Liver (tissue), 9 donors: ENCODE measurements around the gene TSHZ2. TPM values are rescaled to one million over a fixed set of nuclear protein-coding genes. Genes with fewer than 3 reads are reported as not detected.

Source experiments
- DNase-seq: peaks from one replicate; pipeline ENCODE4 v3.0.0-alpha.2; 2017; ENCODE audit warnings: low spot score
- H3K27ac ChIP-seq, 2 donors: one replicate each; pipeline ENCODE4 v1.7.0; 2013; ENCODE audit warnings: inconsistent platforms in 2 of 2, low read length in 2 of 2, control low read depth in 1 of 2, low read depth in 1 of 2, mild to moderate bottlenecking in 1 of 2
- H3K27me3 ChIP-seq, 4 donors: one replicate each; pipeline versions ENCODE4 v1.6.1 to v1.7.0; 2013; ENCODE audit warnings: low read length in 3 of 4, inconsistent platforms in 1 of 4, mild to moderate bottlenecking in 1 of 4, moderate library complexity in 1 of 4; ENCODE audit not compliant: control insufficient read depth in 4 of 4, insufficient read depth in 4 of 4
- H3K36me3 ChIP-seq, 4 donors: one replicate each; pipeline versions ENCODE4 v1.6.1 to v1.7.0; 2013; ENCODE audit warnings: low read length in 3 of 4, mild to moderate bottlenecking in 3 of 4, low read depth in 1 of 4, moderate library complexity in 1 of 4; ENCODE audit not compliant: control insufficient read depth in 4 of 4, insufficient read depth in 3 of 4
- H3K4me1 ChIP-seq, 4 donors: one replicate each; pipeline versions ENCODE4 v1.6.1 to v1.7.0; 2013; ENCODE audit warnings: low read length in 3 of 4, mild to moderate bottlenecking in 3 of 4, moderate library complexity in 1 of 4; ENCODE audit not compliant: control insufficient read depth in 4 of 4, insufficient read depth in 4 of 4
- H3K4me3 ChIP-seq, 3 donors: one replicate each; pipeline versions ENCODE4 v1.6.1 to v1.7.0; 2013; ENCODE audit warnings: low read length in 3 of 3, control low read depth in 1 of 3, low read depth in 1 of 3, mild to moderate bottlenecking in 1 of 3
- H3K9ac ChIP-seq, 2 donors: one replicate each; pipeline ENCODE4 v1.7.0; 2013; ENCODE audit warnings: low read length in 2 of 2, mild to moderate bottlenecking in 2 of 2, moderate library complexity in 2 of 2, control low read depth in 1 of 2, low read depth in 1 of 2
- H3K9me3 ChIP-seq, 4 donors: one replicate each; pipeline versions ENCODE4 v1.6.1 to v1.7.0; 2013; ENCODE audit warnings: low read length in 3 of 4; ENCODE audit not compliant: control insufficient read depth in 4 of 4
- EGR1 ChIP-seq, 2 donors: IDR thresholded peaks; 2 replicates each; pipeline ENCODE4 v1.6.1; 2016 to 2018; ENCODE audit warnings: antibody characterized with exemption in 2 of 2, low read depth in 2 of 2
- FOXA1 ChIP-seq: IDR thresholded peaks from 2 replicates; pipeline ENCODE4 v1.6.1; 2016; ENCODE audit warnings: antibody characterized with exemption
- FOXA2 ChIP-seq: IDR thresholded peaks from 2 replicates; pipeline ENCODE4 v1.6.1; 2016; ENCODE audit warnings: antibody characterized with exemption
- GABPA ChIP-seq, 2 donors: IDR thresholded peaks in 1 of 2; conservative IDR thresholded peaks in 1 of 2; 2 replicates each; pipeline ENCODE4 v1.6.1; 2016; ENCODE audit warnings: antibody characterized with exemption in 2 of 2, mild to moderate bottlenecking in 1 of 2, moderate library complexity in 1 of 2
- HNF4A ChIP-seq, 2 donors: conservative IDR thresholded peaks; 2 replicates each; pipeline ENCODE4 v1.6.1; 2016; ENCODE audit warnings: antibody characterized with exemption in 2 of 2, mild to moderate bottlenecking in 2 of 2
- HNF4G ChIP-seq: IDR thresholded peaks from 2 replicates; pipeline ENCODE4 v1.6.1; 2016; ENCODE audit warnings: antibody characterized with exemption
- MAX ChIP-seq: IDR thresholded peaks from 2 replicates; pipeline ENCODE4 v1.6.1; 2016; ENCODE audit warnings: antibody characterized with exemption
- RAD21 ChIP-seq, 2 donors: IDR thresholded peaks; 2 replicates each; pipeline ENCODE4 v1.6.1; 2016; ENCODE audit warnings: antibody characterized with exemption in 2 of 2, mild to moderate bottlenecking in 2 of 2
- RXRA ChIP-seq, 2 donors: IDR thresholded peaks; 2 replicates each; pipeline ENCODE4 v1.6.1; 2017 to 2018; ENCODE audit warnings: antibody characterized with exemption in 2 of 2, mild to moderate bottlenecking in 1 of 2
- SP1 ChIP-seq: IDR thresholded peaks from 2 replicates; pipeline ENCODE4 v1.6.1; 2018; ENCODE audit warnings: antibody characterized with exemption, mild to moderate bottlenecking
- TAF1 ChIP-seq: conservative IDR thresholded peaks from 2 replicates; pipeline ENCODE4 v1.6.1; 2016; ENCODE audit warnings: antibody characterized with exemption, mild to moderate bottlenecking
- YY1 ChIP-seq: IDR thresholded peaks from 2 replicates; pipeline ENCODE4 v1.6.1; 2016; ENCODE audit warnings: antibody characterized with exemption, mild to moderate bottlenecking
- ZBTB33 ChIP-seq: IDR thresholded peaks from 2 replicates; pipeline ENCODE4 v1.6.1; 2016; ENCODE audit warnings: antibody characterized with exemption
- WGBS: extraction: QIAGEN DNeasy Blood & Tissue Kit; methylation state at CpG from one replicate; pipeline ENCODE4 v1.1.7; 2013; 5-methylcytosine and 5-hydroxymethylcytosine counted together
- polyA plus RNA-seq, 2 donors: library from polyadenylated mRNA; stranded (reverse) in 1 of 2; unstranded in 1 of 2; fragments of 200-250 nt in 1 of 2; fragments of >200 nt in 1 of 2; fragmentation: Nextera tagmentation in 1 of 2; extraction: Ambion mirVana in 1 of 2; gene quantifications; one replicate each; pipeline versions ENCODE4 v1.2.1 to v1.2.3, GENCODE V29; 2013 to 2015
- total RNA-seq, 2 donors: library from RNA; depleted of rRNA; stranded (reverse); fragments of >200 nt; gene quantifications; one replicate each; pipeline ENCODE4 v1.2.3, GENCODE V29; 2014
- TF ChIP-seq, protein P1 (sequence below): fragments of 150-350 bp; IDR thresholded peaks from 2 replicates; pipeline ENCODE4 v1.5.1; 2017; ENCODE audit warnings: improper control_type of control experiment, low read depth, low read length; ENCODE audit not compliant: missing input control
- donor health status: healthy.
- donor health status: healthy.
- donor health status: healthy.
- donor health status: healthy.
- donor health status: healthy.

The TSHZ2 gene
- total and polyA plus RNA-seq, 4 donors = 2.9 to 11.3 (median 7.8) TPM

- no peaks in the 10 kb centered on the region for H3K27me3 ChIP-seq
- no peak overlapping the region for H3K27ac ChIP-seq
- no peaks in the 10 kb centered on the region for H3K4me1 ChIP-seq
- no peak overlapping the region for H3K4me3 ChIP-seq
- TF ChIP-seq, protein P1, sequence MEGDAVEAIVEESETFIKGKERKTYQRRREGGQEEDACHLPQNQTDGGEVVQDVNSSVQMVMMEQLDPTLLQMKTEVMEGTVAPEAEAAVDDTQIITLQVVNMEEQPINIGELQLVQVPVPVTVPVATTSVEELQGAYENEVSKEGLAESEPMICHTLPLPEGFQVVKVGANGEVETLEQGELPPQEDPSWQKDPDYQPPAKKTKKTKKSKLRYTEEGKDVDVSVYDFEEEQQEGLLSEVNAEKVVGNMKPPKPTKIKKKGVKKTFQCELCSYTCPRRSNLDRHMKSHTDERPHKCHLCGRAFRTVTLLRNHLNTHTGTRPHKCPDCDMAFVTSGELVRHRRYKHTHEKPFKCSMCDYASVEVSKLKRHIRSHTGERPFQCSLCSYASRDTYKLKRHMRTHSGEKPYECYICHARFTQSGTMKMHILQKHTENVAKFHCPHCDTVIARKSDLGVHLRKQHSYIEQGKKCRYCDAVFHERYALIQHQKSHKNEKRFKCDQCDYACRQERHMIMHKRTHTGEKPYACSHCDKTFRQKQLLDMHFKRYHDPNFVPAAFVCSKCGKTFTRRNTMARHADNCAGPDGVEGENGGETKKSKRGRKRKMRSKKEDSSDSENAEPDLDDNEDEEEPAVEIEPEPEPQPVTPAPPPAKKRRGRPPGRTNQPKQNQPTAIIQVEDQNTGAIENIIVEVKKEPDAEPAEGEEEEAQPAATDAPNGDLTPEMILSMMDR = no peak
- no peak for TF ChIP-seq ZBTB33
- TF ChIP-seq YY1 = no peak
- TF ChIP-seq RAD21 (IDR thresholded peaks at IDR 0.05) = no peak
- no peak for TF ChIP-seq FOXA2
- no peak for TF ChIP-seq HNF4A (conservative IDR thresholded peaks at IDR 0.05)
- TF ChIP-seq FOXA1 = no peak
- TF ChIP-seq GABPA (IDR thresholded peaks at IDR 0.05 in 1 of 2, conservative IDR thresholded peaks at IDR 0.05 in 1 of 2) = no peak
- no peak for TF ChIP-seq RXRA (IDR thresholded peaks at IDR 0.05)
- DNase-seq = no peak
- WGBS = 85% methylated on average over 16 of the region's 16 CpGs
- no peaks in the 10 kb centered on the region for H3K36me3 ChIP-seq
- H3K9me3 ChIP-seq = no peaks in the 10 kb centered on the region
- no peak overlapping the region for H3K9ac ChIP-seq
These were observed 223.9 kb downstream of the TSHZ2 start for GRCh38 chr20:53195876-53196610.

DNA sequence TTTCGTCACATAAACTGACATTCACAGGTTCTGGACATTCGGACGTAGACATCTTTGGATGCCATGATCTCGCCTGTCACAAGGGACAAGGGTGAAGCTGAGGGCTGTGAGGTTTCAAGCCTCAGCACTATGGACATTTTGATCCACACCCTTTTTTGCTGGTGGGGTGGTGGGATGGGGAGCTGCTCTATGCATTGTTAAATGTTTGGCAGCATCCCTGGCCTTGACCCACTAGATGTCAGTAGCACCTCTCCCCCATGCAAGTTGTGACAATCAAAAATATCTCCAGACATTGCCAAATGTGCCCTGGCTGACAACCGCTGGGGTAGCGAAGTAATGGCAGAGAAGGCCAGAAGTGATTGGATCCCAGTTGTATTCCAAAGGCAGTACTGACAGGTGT lies 229.4 kb downstream of the TSHZ2 start:
- Histone ChIP-seq H3K27me3 (no peaks in the 10 kb centered on the region), H3K9me3 (no peaks in the 10 kb centered on the region), H3K9ac (no peak overlapping the region), H3K4me1 (no peaks in the 10 kb centered on the region), H3K27ac (no peak overlapping the region), H3K4me3 (no peak overlapping the region), H3K36me3 (no peaks in the 10 kb centered on the region)
- DNase-seq = no peak
- TF ChIP-seq TAF1 (no peak), EGR1 (IDR thresholded peaks at IDR 0.05; ENCODE audit: low read depth in 2 of 2) (no peak), YY1 (no peak), ZBTB33 (no peak), SP1 (no peak), MAX (no peak), HNF4A (conservative IDR thresholded peaks at IDR 0.05) (no peak), HNF4G (no peak), FOXA1 (no peak)
- TF ChIP-seq, protein P1 = no peak
- WGBS = 97% methylated on average over 6 of the region's 6 CpGs
